GM18508 (cell line): Measurements from ENCODE around the gene FAM83E.
"Not testable (repeated sequence)": the region's sequence is repeated elsewhere in the genome, so short reads cannot be mapped to it uniquely, and the experiment has no call there.

Experiments used
- ATAC-seq: cut with Tn5 transposase; IDR thresholded peaks from one replicate; pipeline ENCODE4 v1.9.1; 2021; ENCODE audit warnings: moderate number of reproducible peaks; ENCODE audit not compliant: insufficient read depth, unreplicated experiment

Gene FAM83E

GRCh38 chr19:48588670-48589401 lies 26.0 kb downstream of the FAM83E start:
- ATAC-seq = no peak

GRCh38 chr19:48587387-48587786 lies 27.5 kb downstream of the FAM83E start:
- no peak for ATAC-seq

- no peak for ATAC-seq
These were observed 32.7 kb downstream of the FAM83E start for GRCh38 chr19:48582168-48582567.

GRCh38 chr19:48578891-48579290 lies 36.0 kb downstream of the FAM83E start:
- no peak for ATAC-seq

GRCh38 chr19:48577908-48578307 lies 37.0 kb downstream of the FAM83E start:
- ATAC-seq = not testable (repeated sequence)

GRCh38 chr19:48575931-48576622 lies 38.8 kb downstream of the FAM83E start:
- ATAC-seq = no peak

GRCh38 chr19:48573163-48573505 lies 41.7 kb downstream of the FAM83E start:
- ATAC-seq = no peak

GRCh38 chr19:48571378-48572162 lies 43.3 kb downstream of the FAM83E start:
- no peak for ATAC-seq

- no peak for ATAC-seq
These were observed 45.1 kb downstream of the FAM83E start for GRCh38 chr19:48569814-48570213.

- no peak for ATAC-seq
These were observed 46.5 kb downstream of the FAM83E start for GRCh38 chr19:48568345-48568886.

- ATAC-seq = no peak
These were observed 49.8 kb downstream of the FAM83E start for GRCh38 chr19:48565090-48565489.
